Caco-2 (cell line): ENCODE data around the gene FARS2. TPM values are rescaled to one million over a fixed set of nuclear protein-coding genes. Genes with fewer than 3 reads are reported as not detected.

Experiments used
- BruUV-seq: library from RNA; stranded (reverse); fragments of 400-500 nt; replicated peaks from 2 replicates; lab custom pipeline; 2021; lab: Mats Ljungman, UMichigan
- CTCF ChIA-PET: fragments of 300-600 bp; sonication (Branson Sonifier 250); formaldehyde crosslinking; loops from one replicate; lab custom pipeline; 2022; ENCODE audit warnings: antibody characterized with exemption; lab: Charles Lee
- POLR2A ChIA-PET: fragments of 300-600 bp; sonication (Branson Sonifier 250); formaldehyde crosslinking; loops from one replicate; lab custom pipeline; 2022; ENCODE audit warnings: antibody characterized with exemption; lab: Charles Lee
- DNase-seq, 2 experiments: peaks; one replicate each; pipeline versions ENCODE4 v3.0.0 to v3.0.0-alpha.2; 2020 to 2022
- H3K27me3 ChIP-seq: replicated peaks from 2 replicates; pipeline ENCODE4 v1.6.0; 2011; ENCODE audit warnings: low read length; ENCODE audit not compliant: control insufficient read depth, insufficient read depth
- H3K36me3 ChIP-seq: 2 replicates; pipeline ENCODE4 v1.5.1; 2011; ENCODE audit warnings: low read length; ENCODE audit not compliant: control insufficient read depth, insufficient read depth
- H3K4me1 ChIP-seq: fragments of 250-450 bp; sonication (Bioruptor Pico); 2 replicates; pipeline ENCODE4 v1.5.1; 2020; ENCODE audit warnings: mild to moderate bottlenecking
- H3K4me3 ChIP-seq: 2 replicates; pipeline ENCODE4 v1.5.1; 2011; ENCODE audit warnings: low read depth, mild to moderate bottlenecking, control low read depth, low read length
- H3K9me3 ChIP-seq: fragments of 250-450 bp; sonication (Bioruptor Pico); 2 replicates; pipeline ENCODE4 v1.5.1; 2020; ENCODE audit warnings: mild to moderate bottlenecking, moderate library complexity
- H3K27ac Mint-ChIP-seq: one replicate; pipeline ENCODE4 v1.8.0; 2022; ENCODE audit warnings: mixed read lengths; ENCODE audit not compliant: unreplicated experiment
- H3K27me3 Mint-ChIP-seq: one replicate; pipeline ENCODE4 v1.8.0; 2022; ENCODE audit warnings: mixed read lengths; ENCODE audit not compliant: insufficient read depth, unreplicated experiment
- H3K36me3 Mint-ChIP-seq: one replicate; pipeline ENCODE4 v1.8.0; 2022; ENCODE audit warnings: mild to moderate bottlenecking, mixed read lengths; ENCODE audit not compliant: insufficient read depth, unreplicated experiment
- H3K4me1 Mint-ChIP-seq: one replicate; pipeline ENCODE4 v1.8.0; 2022; ENCODE audit warnings: low read depth, mixed read lengths; ENCODE audit not compliant: unreplicated experiment
- H3K4me3 Mint-ChIP-seq: one replicate; pipeline ENCODE4 v1.8.0; 2022; ENCODE audit warnings: mild to moderate bottlenecking, moderate library complexity, mixed read lengths; ENCODE audit not compliant: unreplicated experiment
- H3K9me3 Mint-ChIP-seq: one replicate; pipeline ENCODE4 v1.8.0; 2022; ENCODE audit warnings: mixed read lengths; ENCODE audit not compliant: unreplicated experiment
- intact Hi-C: fragments of 100-400 bp; cut with micrococcal nuclease; formaldehyde crosslinking; loops from one replicate; pipeline ENCODE4 v1.10.0; 2022; ENCODE audit not compliant: unreplicated experiment
- total RNA-seq: library from RNA; stranded (reverse); gene quantifications from 2 replicates; pipeline ENCODE4 v1.2.3, GENCODE V29; 2022
- TF ChIP-seq, protein P1 (sequence below), 2 experiments: fragments of 200-600 bp in 1 of 2; IDR thresholded peaks; 1 replicate in 1 of 2; 2 replicates in 1 of 2; pipeline versions ENCODE4 v1.5.1 to v1.8.0; 2011 to 2022; ENCODE audit warnings: antibody characterized with exemption in 1 of 2, control low read depth in 1 of 2, inconsistent platforms in 1 of 2, low read depth in 1 of 2, low read length in 1 of 2, mild to moderate bottlenecking in 1 of 2, moderate library complexity in 1 of 2; ENCODE audit not compliant: insufficient read depth in 1 of 2, severe bottlenecking in 1 of 2, unreplicated experiment in 1 of 2

FARS2 gene
- total RNA-seq, 1 experiment from 2014 or later, result 15.4 TPM

DNA sequence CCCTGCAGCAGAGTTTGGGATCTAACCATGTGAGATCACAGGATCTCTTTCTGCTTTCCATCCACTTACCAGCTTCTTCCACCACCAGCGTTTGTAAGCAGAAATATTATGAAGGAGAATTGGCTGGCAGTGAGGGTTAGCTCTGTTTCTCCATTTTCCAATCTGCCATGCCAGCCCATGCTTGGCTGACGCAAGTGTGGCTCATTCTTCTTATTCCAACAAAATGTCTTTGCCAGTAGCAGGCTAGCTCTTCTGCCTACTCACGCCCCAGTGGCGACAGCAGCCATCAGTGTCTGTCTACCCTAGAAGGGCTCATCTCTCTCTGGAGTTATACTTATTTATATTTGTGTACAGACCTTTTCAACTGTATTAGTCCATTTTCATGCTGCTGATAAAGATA, 286.2 kb downstream of the FARS2 start:
- BruUV-seq, result no TSS peak
- no peak for DNase-seq
- Mint-ChIP-seq H3K9me3 (peaks cover 11% of the 10 kb centered on the region), H3K27ac (no peak overlapping the region), H3K36me3 (peaks cover 11% of the 10 kb centered on the region), H3K27me3 (no peaks in the 10 kb centered on the region), H3K4me1 (no peaks in the 10 kb centered on the region), H3K4me3 (no peak overlapping the region)
- ChIA-PET CTCF (no interaction called here), POLR2A (no interaction called here)
- Histone ChIP-seq H3K4me3 (no peak overlapping the region), H3K9me3 (no peaks in the 10 kb centered on the region), H3K4me1 (peaks cover 3% of the 10 kb centered on the region; the same call in 1 of the 2 replicates), H3K36me3 (no peaks in the 10 kb centered on the region), H3K27me3 (no peaks in the 10 kb centered on the region)
- TF ChIP-seq, protein P1, sequence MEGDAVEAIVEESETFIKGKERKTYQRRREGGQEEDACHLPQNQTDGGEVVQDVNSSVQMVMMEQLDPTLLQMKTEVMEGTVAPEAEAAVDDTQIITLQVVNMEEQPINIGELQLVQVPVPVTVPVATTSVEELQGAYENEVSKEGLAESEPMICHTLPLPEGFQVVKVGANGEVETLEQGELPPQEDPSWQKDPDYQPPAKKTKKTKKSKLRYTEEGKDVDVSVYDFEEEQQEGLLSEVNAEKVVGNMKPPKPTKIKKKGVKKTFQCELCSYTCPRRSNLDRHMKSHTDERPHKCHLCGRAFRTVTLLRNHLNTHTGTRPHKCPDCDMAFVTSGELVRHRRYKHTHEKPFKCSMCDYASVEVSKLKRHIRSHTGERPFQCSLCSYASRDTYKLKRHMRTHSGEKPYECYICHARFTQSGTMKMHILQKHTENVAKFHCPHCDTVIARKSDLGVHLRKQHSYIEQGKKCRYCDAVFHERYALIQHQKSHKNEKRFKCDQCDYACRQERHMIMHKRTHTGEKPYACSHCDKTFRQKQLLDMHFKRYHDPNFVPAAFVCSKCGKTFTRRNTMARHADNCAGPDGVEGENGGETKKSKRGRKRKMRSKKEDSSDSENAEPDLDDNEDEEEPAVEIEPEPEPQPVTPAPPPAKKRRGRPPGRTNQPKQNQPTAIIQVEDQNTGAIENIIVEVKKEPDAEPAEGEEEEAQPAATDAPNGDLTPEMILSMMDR (IDR thresholded peaks at IDR 0.05; ENCODE audit: insufficient read depth in 1 of 2, low read depth in 1 of 2, low read length in 1 of 2, severe bottlenecking in 1 of 2, unreplicated experiment in 1 of 2), result no peak
- intact Hi-C loops, result no loop called here

DNA sequence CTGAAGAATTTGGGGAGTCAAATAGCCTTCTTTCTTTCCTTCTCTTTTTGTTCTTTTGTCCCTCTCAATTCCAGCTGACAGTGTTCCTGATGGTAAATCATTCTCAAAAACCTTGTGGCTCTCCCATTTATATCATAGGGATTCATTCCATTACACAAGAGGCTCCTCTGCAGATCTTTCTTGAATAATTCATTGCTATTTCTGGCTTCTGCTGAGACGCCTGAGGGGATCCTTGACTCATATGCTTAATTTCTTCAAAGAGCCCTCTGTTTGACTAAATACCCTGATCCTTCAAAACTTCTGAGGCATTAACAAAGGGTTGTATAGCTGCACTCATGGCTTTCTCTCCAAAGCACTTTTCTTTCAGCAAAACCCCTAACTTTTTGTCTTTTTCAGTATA, 289.3 kb downstream of the FARS2 start:
- CTCF ChIA-PET, result no interaction called here
- Histone ChIP-seq H3K27me3 (no peaks in the 10 kb centered on the region), H3K9me3 (no peaks in the 10 kb centered on the region), H3K4me1 (peaks cover 11% of the 10 kb centered on the region), H3K36me3 (no peaks in the 10 kb centered on the region), H3K4me3 (no peak overlapping the region)
- Mint-ChIP-seq H3K9me3 (peaks cover 11% of the 10 kb centered on the region), H3K36me3 (peaks cover 11% of the 10 kb centered on the region), H3K4me3 (no peak overlapping the region), H3K4me1 (peaks cover 7% of the 10 kb centered on the region), H3K27me3 (no peaks in the 10 kb centered on the region), H3K27ac (no peak overlapping the region)
- POLR2A ChIA-PET, result no interaction called here
- TF ChIP-seq, protein P1 (IDR thresholded peaks at IDR 0.05; ENCODE audit: insufficient read depth in 1 of 2, low read depth in 1 of 2, low read length in 1 of 2, severe bottlenecking in 1 of 2, unreplicated experiment in 1 of 2), result no peak
- BruUV-seq, result no TSS peak
- intact Hi-C loops, result no loop called here
- DNase-seq, result no peak

DNA sequence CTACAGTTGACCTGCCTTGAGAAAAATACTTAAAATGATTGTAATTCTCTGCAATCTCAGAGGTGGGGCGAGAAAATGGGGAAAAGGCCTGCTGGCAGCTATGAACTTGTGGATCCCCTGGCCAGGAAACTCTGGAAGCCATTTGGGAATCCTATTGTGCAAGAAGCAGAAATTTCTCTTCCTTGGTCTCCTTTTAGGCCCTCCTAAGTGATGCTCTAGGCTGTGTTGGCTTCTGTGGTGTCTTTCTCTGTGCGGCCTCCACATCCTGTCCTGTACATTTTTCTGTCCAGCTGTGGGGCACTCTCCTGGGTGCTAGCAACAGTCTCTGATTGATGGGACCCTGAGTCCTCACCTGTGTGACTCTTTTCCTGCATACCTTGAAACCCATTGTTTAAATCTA, 290.9 kb downstream of the FARS2 start:
- H3K9me3 Mint-ChIP-seq, result peaks cover 11% of the 10 kb centered on the region
- no peaks in the 10 kb centered on the region for H3K36me3 ChIP-seq
- ChIA-PET CTCF (no interaction called here), POLR2A (no interaction called here)
- H3K4me1 Mint-ChIP-seq, result peaks cover 7% of the 10 kb centered on the region
- H3K4me3 ChIP-seq, result no peak overlapping the region
- no peaks in the 10 kb centered on the region for H3K27me3 ChIP-seq
- H3K4me3 Mint-ChIP-seq, result no peak overlapping the region
- H3K27me3 Mint-ChIP-seq, result no peaks in the 10 kb centered on the region
- intact Hi-C loops, result no loop called here
- no TSS peak for BruUV-seq
- H3K9me3 ChIP-seq, result no peaks in the 10 kb centered on the region
- no peak overlapping the region for H3K27ac Mint-ChIP-seq
- H3K4me1 ChIP-seq, result peaks cover 11% of the 10 kb centered on the region
- DNase-seq, result no peak
- TF ChIP-seq, protein P1 (IDR thresholded peaks at IDR 0.05; ENCODE audit: insufficient read depth in 1 of 2, low read depth in 1 of 2, low read length in 1 of 2, severe bottlenecking in 1 of 2, unreplicated experiment in 1 of 2), result no peak
- H3K36me3 Mint-ChIP-seq, result peaks cover 9% of the 10 kb centered on the region
